Brain microvascular endothelial cell (primary cell): Measurements from ENCODE around the gene PRDM7.
"Not testable (repeated sequence)": the region's sequence is repeated elsewhere in the genome, so short reads cannot be mapped to it uniquely, and the experiment has no call there.

Experiments used
- DNase-seq: peaks from one replicate; pipeline ENCODE4 v3.0.0-alpha.2; 2020
- H3K27ac ChIP-seq: fragments of 250-450 bp; sonication (Bioruptor Pico); 2 replicates; pipeline ENCODE4 v1.5.1; 2020; ENCODE audit warnings: mild to moderate bottlenecking, moderate library complexity
- H3K27me3 ChIP-seq: fragments of 250-450 bp; sonication (Bioruptor Pico); replicated peaks from 2 replicates; pipeline ENCODE4 v1.5.1; 2020; ENCODE audit warnings: mild to moderate bottlenecking
- H3K36me3 ChIP-seq: fragments of 250-450 bp; sonication (Bioruptor Pico); replicated peaks from 2 replicates; pipeline ENCODE4 v1.5.1; 2020; ENCODE audit warnings: mild to moderate bottlenecking
- H3K4me3 ChIP-seq: 2 replicates; pipeline ENCODE4 v1.5.1; 2011; ENCODE audit warnings: low read depth, mild to moderate bottlenecking, control low read depth, low read length, moderate library complexity
- in situ Hi-C: cut with HindIII; loops from 2 replicates; pipeline ENCODE4 v1.10.0; 2017; ENCODE audit warnings: low sequenced_read_pairs, low pct_ligation_motif_present
- TF ChIP-seq, protein P1 (sequence below): IDR thresholded peaks from 2 replicates; pipeline ENCODE4 v1.5.1; 2011; ENCODE audit warnings: low read depth, mild to moderate bottlenecking, moderate library complexity, low read length, control low read depth, inconsistent platforms; ENCODE audit errors: missing control alignments

The PRDM7 gene

DNA sequence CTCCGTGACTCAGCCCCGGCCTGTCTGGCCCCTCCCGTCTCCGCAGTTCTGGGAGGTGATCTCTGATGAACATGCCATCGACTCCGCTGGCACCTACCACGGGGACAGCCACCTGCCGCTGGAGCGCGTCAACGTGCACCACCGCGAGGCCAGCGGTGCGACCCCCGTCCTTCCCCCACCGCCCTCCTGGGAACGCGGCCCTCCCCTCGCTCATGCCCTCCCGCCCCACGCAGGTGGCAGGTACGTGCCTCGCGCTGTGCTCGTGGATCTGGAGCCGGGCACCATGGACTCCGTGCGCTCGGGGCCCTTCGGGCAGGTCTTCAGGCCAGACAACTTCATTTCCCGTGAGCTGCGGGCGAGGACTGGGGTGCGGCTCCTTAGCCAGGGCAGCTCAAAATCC, 17.2 kb upstream of the PRDM7 start:
- DNase-seq, H3K27ac ChIP-seq, H3K27me3 ChIP-seq, H3K36me3 ChIP-seq, in situ Hi-C loops, H3K4me3 ChIP-seq: not testable (repeated sequence)

DNA sequence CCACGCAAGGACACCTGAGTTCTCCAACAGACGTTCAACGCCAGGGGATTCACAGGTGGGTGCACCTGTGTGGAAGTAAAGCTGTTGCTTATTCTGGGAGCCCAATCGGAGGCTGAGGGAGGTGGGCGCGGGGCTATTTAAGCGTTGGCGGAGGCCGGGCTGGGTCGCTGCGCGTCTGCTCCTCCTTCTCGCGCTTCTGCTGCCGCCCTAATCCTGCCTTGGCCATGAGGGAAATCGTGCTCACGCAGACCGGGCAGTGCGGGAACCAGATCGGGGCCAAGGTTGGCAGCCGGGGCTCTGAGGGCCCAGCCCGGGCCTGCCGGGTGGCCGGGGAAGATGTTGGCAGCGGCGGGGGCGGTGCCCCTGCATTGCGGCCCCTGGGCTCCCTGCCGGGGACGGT, 16.7 kb upstream of the PRDM7 start:
- H3K4me3 ChIP-seq, DNase-seq, in situ Hi-C loops, H3K36me3 ChIP-seq, H3K27me3 ChIP-seq, H3K27ac ChIP-seq: not testable (repeated sequence)

DNA sequence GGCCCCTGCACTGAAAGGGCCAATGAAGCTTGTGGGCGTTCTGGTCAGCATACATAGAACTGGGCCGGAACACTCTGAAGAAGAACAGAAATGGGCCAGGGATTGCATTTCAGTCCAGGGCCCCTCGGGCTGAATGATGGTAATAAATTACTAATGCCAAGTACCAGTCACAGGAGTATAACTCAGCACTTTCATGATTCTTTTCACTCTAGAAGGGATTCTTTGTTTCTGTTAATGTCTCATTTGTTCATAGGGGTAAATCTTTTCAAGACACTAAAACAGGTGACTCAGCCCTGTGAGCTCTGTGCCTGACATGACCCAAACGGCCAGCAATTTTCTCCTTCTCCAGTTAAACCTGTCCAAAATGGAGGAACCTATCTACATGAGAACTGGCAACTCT, 15.7 kb upstream of the PRDM7 start:
- in situ Hi-C loops, H3K27ac ChIP-seq, DNase-seq: not testable (repeated sequence)

DNA sequence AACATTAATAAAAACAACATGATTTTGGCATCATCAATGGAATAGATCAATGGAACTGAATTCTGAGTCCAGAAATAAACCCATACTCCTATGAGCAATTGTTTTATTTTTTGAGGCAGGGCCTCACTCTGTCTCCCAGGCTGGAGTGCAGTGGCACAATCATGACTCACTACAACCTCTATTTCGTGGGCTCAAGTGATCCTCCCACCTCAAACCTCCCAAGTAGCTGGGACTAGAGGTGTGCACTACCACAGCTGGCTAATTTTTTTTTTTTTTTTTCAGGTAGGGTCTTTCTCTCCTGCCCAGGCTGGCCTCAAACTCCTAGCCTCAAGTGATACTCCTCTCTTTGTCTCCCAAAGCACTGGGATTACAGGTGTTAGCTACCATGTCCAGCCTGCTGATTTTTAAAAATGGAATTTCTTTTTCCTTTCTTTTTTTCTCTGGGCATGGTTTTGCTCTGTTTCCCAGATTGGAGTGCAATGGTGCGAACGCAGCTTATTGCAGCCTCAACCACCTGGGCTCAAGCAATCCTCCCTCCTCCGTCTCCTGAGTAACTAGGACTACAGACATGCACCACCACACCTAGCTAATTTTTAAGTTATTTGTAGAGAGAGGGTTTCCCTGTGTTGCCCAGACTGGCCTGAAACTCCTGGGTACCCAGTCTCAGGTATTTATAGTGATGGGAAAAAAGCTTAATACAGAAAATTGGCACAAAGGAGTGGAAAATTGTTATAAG, 7.3 kb upstream of the PRDM7 start:
- Histone ChIP-seq H3K4me3 (no peak overlapping the region), H3K27ac (no peak overlapping the region), H3K27me3 (no peaks in the 10 kb centered on the region), H3K36me3 (no peaks in the 10 kb centered on the region)
- in situ Hi-C loops = no loop called here
- no peak for DNase-seq
- TF ChIP-seq, protein P1, sequence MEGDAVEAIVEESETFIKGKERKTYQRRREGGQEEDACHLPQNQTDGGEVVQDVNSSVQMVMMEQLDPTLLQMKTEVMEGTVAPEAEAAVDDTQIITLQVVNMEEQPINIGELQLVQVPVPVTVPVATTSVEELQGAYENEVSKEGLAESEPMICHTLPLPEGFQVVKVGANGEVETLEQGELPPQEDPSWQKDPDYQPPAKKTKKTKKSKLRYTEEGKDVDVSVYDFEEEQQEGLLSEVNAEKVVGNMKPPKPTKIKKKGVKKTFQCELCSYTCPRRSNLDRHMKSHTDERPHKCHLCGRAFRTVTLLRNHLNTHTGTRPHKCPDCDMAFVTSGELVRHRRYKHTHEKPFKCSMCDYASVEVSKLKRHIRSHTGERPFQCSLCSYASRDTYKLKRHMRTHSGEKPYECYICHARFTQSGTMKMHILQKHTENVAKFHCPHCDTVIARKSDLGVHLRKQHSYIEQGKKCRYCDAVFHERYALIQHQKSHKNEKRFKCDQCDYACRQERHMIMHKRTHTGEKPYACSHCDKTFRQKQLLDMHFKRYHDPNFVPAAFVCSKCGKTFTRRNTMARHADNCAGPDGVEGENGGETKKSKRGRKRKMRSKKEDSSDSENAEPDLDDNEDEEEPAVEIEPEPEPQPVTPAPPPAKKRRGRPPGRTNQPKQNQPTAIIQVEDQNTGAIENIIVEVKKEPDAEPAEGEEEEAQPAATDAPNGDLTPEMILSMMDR = no peak

More for the DNA sequence above, 15.7 kb upstream of the PRDM7 start:
- H3K4me3 ChIP-seq, H3K27me3 ChIP-seq, H3K36me3 ChIP-seq: not testable (repeated sequence)

DNA sequence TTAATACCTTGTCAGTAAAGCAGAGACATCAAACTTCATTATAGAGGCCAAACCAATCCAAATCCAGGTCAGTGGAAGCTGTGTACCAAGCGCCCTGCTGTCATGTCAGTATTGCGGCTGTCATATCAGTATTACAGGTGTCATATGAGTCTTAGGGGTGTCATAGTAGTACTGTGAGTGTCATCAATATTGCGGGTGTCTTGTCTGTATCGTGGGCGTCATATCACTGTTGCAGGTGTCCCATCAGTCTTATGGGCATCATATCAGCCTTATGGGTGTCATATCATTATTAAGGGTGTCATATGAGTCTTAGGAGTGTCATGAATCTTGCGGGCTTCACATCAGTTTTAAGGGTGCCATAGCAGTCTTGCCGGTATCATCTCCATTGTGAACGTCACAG, 6.0 kb upstream of the PRDM7 start:
- Histone ChIP-seq H3K4me3 (no peak overlapping the region), H3K27ac (no peak overlapping the region), H3K36me3 (no peaks in the 10 kb centered on the region), H3K27me3 (no peaks in the 10 kb centered on the region)
- TF ChIP-seq, protein P1 = no peak
- DNase-seq = no peak
- in situ Hi-C loops = no loop called here

DNA sequence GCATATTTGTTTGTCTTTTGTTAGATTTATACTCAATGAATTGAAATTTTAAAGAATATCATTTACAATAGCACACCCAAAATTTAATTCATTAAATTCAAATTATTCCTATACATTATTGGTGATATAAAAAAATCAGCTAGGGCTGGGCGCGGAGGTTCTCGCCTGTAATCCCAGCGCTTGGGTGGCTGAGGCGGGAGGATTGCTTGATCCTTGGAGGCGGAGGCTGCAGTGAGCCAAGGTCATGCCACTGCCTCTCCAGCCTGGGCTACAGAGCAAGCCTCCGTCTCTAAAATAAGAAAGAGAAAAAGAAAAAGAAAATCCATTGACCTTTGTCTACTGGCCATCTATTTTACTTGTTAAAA, 4.5 kb upstream of the PRDM7 start:
- TF ChIP-seq, protein P1 = no peak

DNA sequence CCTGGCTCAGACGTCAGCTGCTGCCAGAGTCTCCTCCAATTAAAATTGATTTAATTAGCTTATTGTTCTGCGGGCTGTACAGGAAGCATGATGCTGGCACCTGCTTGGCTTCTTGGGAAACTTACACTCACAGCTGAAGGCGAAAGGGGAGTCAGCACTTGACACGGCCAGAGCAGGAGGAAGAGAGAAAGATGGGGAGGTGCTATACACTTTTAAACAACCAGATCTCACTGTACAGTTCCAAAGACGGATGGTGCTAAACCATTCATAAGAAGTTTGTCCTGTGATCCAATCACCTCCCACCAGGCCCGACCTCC, 1.4 kb upstream of the PRDM7 start:
- Histone ChIP-seq H3K4me3 (no peak overlapping the region), H3K27me3 (no peaks in the 10 kb centered on the region), H3K36me3 (no peaks in the 10 kb centered on the region), H3K27ac (no peak overlapping the region)
- no peak for DNase-seq
- in situ Hi-C loops = no loop called here
- TF ChIP-seq, protein P1 = no peak

More for the DNA sequence above, 4.5 kb upstream of the PRDM7 start:
- no peaks in the 10 kb centered on the region for H3K36me3 ChIP-seq
- no peaks in the 10 kb centered on the region for H3K27me3 ChIP-seq
- H3K27ac ChIP-seq = no peak overlapping the region
- no peak for DNase-seq
- no peak overlapping the region for H3K4me3 ChIP-seq
- in situ Hi-C loops = no loop called here
